CD14-positive monocyte (primary cell): Measurements from ENCODE around the gene SCML1. TPM values are rescaled to one million over a fixed set of nuclear protein-coding genes. Genes with fewer than 3 reads are reported as not detected.

Source experiments
- DNase-seq, 3 donors: peaks; one replicate each; pipeline ENCODE4 v3.0.0-alpha.2; 2011 to 2022
- H2AFZ ChIP-seq: 2 replicates; pipeline ENCODE4 v1.6.0; 2012; ENCODE audit warnings: mild to moderate bottlenecking, low read depth, low read length, inconsistent platforms; ENCODE audit not compliant: insufficient read depth, poor library complexity, severe bottlenecking
- H3K27ac ChIP-seq, 2 donors: 1 replicate in 1 of 2; 2 replicates in 1 of 2; pipeline ENCODE4 v1.5.1; 2012 to 2013; ENCODE audit warnings: low read length in 2 of 2, control low read depth in 1 of 2, inconsistent platforms in 1 of 2, low read depth in 1 of 2, mild to moderate bottlenecking in 1 of 2
- H3K27me3 ChIP-seq, 2 donors: one replicate each; pipeline versions ENCODE4 v1.6.0 to v1.6.1; 2011 to 2013; ENCODE audit warnings: low read length in 2 of 2; ENCODE audit not compliant: control insufficient read depth in 2 of 2, insufficient read depth in 2 of 2
- H3K36me3 ChIP-seq, 2 donors: replicated peaks in 1 of 2; 1 replicate in 1 of 2; 2 replicates in 1 of 2; pipeline versions ENCODE4 v1.5.1 to v1.6.1; 2012 to 2013; ENCODE audit warnings: low read length in 2 of 2, control low read depth in 1 of 2, inconsistent platforms in 1 of 2, mild to moderate bottlenecking in 1 of 2; ENCODE audit not compliant: insufficient read depth in 2 of 2, control insufficient read depth in 1 of 2
- H3K4me1 ChIP-seq, 2 donors: 1 replicate in 1 of 2; 2 replicates in 1 of 2; pipeline versions ENCODE4 v1.5.1 to v1.6.1; 2012 to 2013; ENCODE audit warnings: low read length in 2 of 2, control low read depth in 1 of 2, inconsistent platforms in 1 of 2, mild to moderate bottlenecking in 1 of 2, moderate library complexity in 1 of 2; ENCODE audit not compliant: insufficient read depth in 2 of 2, control insufficient read depth in 1 of 2
- H3K4me2 ChIP-seq: replicated peaks from 2 replicates; pipeline ENCODE3; 2012; ENCODE audit warnings: low read length, moderate library complexity, mild to moderate bottlenecking; ENCODE audit not compliant: poor library complexity, severe bottlenecking; ENCODE audit errors: extremely low read depth
- H3K4me3 ChIP-seq, 3 experiments: fragments of 200-600 bp in 1 of 3; sonication (generic) in 1 of 3; replicated peaks in 1 of 3; 1 replicate in 2 of 3; 2 replicates in 1 of 3; pipeline ENCODE4 v1.5.1; 2011 to 2013; ENCODE audit warnings: low read length in 3 of 3, mild to moderate bottlenecking in 3 of 3, control low read depth in 2 of 3, low read depth in 2 of 3, inconsistent platforms in 1 of 3, moderate library complexity in 1 of 3
- H3K79me2 ChIP-seq: 2 replicates; pipeline ENCODE4 v1.6.0; 2012; ENCODE audit warnings: mild to moderate bottlenecking, control low read depth, inconsistent platforms, low read length, moderate library complexity; ENCODE audit not compliant: insufficient read depth
- H3K9ac ChIP-seq: 2 replicates; pipeline ENCODE4 v1.6.0; 2017; ENCODE audit warnings: low read length, mild to moderate bottlenecking; ENCODE audit not compliant: insufficient read depth, poor library complexity, severe bottlenecking
- H3K9me3 ChIP-seq, 2 donors: replicated peaks in 1 of 2; 1 replicate in 1 of 2; 2 replicates in 1 of 2; pipeline versions ENCODE4 v1.5.1 to v1.6.1; 2012 to 2013; ENCODE audit warnings: low read length in 2 of 2, control low read depth in 1 of 2; ENCODE audit not compliant: control insufficient read depth in 1 of 2, insufficient read depth in 1 of 2
- H4K20me1 ChIP-seq: 2 replicates; pipeline ENCODE4 v1.6.0; 2012; ENCODE audit warnings: mild to moderate bottlenecking, low read length, control low read depth, moderate library complexity; ENCODE audit not compliant: insufficient read depth
- H3K27ac Mint-ChIP-seq, 7 donors: one replicate each; pipeline ENCODE4 v1.8.0; 2020; ENCODE audit warnings: mild to moderate bottlenecking in 7 of 7, mixed read lengths in 7 of 7, moderate library complexity in 6 of 7, inconsistent platforms in 2 of 7
- H3K27me3 Mint-ChIP-seq, 3 donors: one replicate each; pipeline ENCODE4 v1.8.0; 2021 to 2022; ENCODE audit warnings: low read depth in 3 of 3, mild to moderate bottlenecking in 3 of 3, mixed read lengths in 3 of 3, moderate library complexity in 3 of 3, inconsistent platforms in 1 of 3
- H3K36me3 Mint-ChIP-seq, 2 donors: one replicate each; pipeline ENCODE4 v1.8.0; 2020; ENCODE audit warnings: mixed read lengths in 2 of 2, inconsistent platforms in 1 of 2, mild to moderate bottlenecking in 1 of 2
- H3K4me1 Mint-ChIP-seq: one replicate; pipeline ENCODE4 v1.8.0; 2020; ENCODE audit warnings: mild to moderate bottlenecking, mixed read lengths
- H3K4me3 Mint-ChIP-seq, 2 donors: one replicate each; pipeline ENCODE4 v1.8.0; 2020; ENCODE audit warnings: mild to moderate bottlenecking in 2 of 2, mixed read lengths in 2 of 2, moderate library complexity in 1 of 2
- H3K9me3 Mint-ChIP-seq, 7 donors: one replicate each; pipeline ENCODE4 v1.8.0; 2020 to 2022; ENCODE audit warnings: mixed read lengths in 7 of 7, mild to moderate bottlenecking in 6 of 7, moderate library complexity in 6 of 7, inconsistent platforms in 2 of 7
- WGBS: methylation state at CpG from one replicate; pipeline ENCODE4 v1.1.5; 2013; ENCODE audit warnings: missing lambda C conversion rate; ENCODE audit not compliant: insufficient coverage; 5-methylcytosine and 5-hydroxymethylcytosine counted together
- intact Hi-C, 2 donors: fragments of 100-400 bp; cut with micrococcal nuclease; formaldehyde crosslinking; loops; one replicate each; pipeline versions ENCODE4 v1.15.0 to v1.15.1; 2023
- polyA plus RNA-seq, 3 donors: library from polyadenylated mRNA; depleted of rRNA in 1 of 3; unstranded in 2 of 3; stranded (reverse) in 1 of 3; fragments of 300-500 nt in 2 of 3; fragments of >200 nt in 1 of 3; fragmentation: Illumina TruSeq in 2 of 3; gene quantifications; 1 replicate in 2 of 3; 2 replicates in 1 of 3; pipeline ENCODE4 v1.2.3, GENCODE V29; 2012 to 2021
- TF ChIP-seq, protein P1 (sequence below): fragments of 200-600 bp; IDR thresholded peaks from one replicate; pipeline ENCODE4 v1.8.0; 2022; ENCODE audit warnings: antibody characterized with exemption, mild to moderate bottlenecking

Gene SCML1
- polyA plus RNA-seq, 3 donors = 0.56 to 8.5 (median 1.4) TPM

DNA sequence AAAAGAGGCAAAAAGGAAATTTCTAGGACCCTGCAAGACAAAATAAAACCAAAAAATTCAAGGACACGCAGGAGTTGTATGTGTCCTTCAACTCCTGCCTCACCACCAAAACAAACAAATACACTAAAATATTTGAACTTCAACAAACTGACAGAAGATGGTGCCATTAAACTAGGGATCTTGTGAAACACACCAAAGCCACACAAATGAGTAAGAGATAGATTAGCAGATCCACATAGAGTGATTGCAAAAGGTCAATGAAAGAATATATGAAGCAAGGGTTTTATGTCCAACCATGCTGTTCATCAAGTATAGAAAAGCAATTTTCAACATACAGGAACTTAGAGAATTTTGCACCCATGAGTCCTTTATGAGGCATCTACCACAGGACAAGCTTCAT is 40.1 kb upstream of the SCML1 start:
- H3K36me3 ChIP-seq = no peaks in the 10 kb centered on the region
- no peaks in the 10 kb centered on the region for H3K9me3 Mint-ChIP-seq

DNA sequence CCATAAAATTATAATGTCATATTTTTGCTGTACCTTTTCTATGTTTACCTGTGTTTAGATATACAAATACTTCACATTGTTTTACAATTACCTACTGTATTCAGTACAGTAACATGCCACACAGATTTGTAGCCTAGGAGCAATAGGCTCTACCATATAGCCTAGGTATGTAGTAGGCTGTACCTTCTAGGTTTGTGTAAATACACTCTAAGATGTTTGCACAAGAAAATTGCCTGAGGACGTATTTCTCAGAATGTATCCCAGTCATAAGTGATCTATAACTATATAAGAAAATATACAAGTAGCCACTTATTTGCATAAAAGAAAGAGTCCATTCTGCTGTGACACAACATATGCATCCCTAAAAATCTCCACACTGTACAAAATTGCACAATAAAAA is 36.3 kb upstream of the SCML1 start:
- no peak overlapping the region for H3K4me3 Mint-ChIP-seq
- no peak overlapping the region for H3K27ac ChIP-seq
- H3K4me2 ChIP-seq = no peak overlapping the region
- peaks cover 0 to 7% (median 2%) of the 10 kb centered on the region in 3 donors for H3K27me3 Mint-ChIP-seq
- H4K20me1 ChIP-seq = no peaks in the 10 kb centered on the region
- H2AFZ ChIP-seq = no peak overlapping the region
- no peak overlapping the region for H3K4me3 ChIP-seq
- no peaks in the 10 kb centered on the region for H3K4me1 ChIP-seq
- no peaks in the 10 kb centered on the region for H3K36me3 ChIP-seq
- no peak overlapping the region for H3K9ac ChIP-seq
- H3K9me3 ChIP-seq = no peaks in the 10 kb centered on the region
- H3K9me3 Mint-ChIP-seq = no peaks in the 10 kb centered on the region
- peaks cover under 1% of the 10 kb centered on the region for H3K4me1 Mint-ChIP-seq
- TF ChIP-seq, protein P1, sequence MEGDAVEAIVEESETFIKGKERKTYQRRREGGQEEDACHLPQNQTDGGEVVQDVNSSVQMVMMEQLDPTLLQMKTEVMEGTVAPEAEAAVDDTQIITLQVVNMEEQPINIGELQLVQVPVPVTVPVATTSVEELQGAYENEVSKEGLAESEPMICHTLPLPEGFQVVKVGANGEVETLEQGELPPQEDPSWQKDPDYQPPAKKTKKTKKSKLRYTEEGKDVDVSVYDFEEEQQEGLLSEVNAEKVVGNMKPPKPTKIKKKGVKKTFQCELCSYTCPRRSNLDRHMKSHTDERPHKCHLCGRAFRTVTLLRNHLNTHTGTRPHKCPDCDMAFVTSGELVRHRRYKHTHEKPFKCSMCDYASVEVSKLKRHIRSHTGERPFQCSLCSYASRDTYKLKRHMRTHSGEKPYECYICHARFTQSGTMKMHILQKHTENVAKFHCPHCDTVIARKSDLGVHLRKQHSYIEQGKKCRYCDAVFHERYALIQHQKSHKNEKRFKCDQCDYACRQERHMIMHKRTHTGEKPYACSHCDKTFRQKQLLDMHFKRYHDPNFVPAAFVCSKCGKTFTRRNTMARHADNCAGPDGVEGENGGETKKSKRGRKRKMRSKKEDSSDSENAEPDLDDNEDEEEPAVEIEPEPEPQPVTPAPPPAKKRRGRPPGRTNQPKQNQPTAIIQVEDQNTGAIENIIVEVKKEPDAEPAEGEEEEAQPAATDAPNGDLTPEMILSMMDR = no peak
- H3K27ac Mint-ChIP-seq = no peak overlapping the region
- H3K79me2 ChIP-seq = no peaks in the 10 kb centered on the region
- H3K36me3 Mint-ChIP-seq = no peaks in the 10 kb centered on the region
- intact Hi-C loops = no loop called here
- no CpG with 5 or more reads among the region's 1 CpG for WGBS
- peaks cover 0 to 2% of the 10 kb centered on the region in 2 donors for H3K27me3 ChIP-seq
- no peak for DNase-seq

More for the DNA sequence above, 40.1 kb upstream of the SCML1 start:
- Histone ChIP-seq H3K9me3 (no peaks in the 10 kb centered on the region), H4K20me1 (no peaks in the 10 kb centered on the region), H3K27me3 (peaks cover 0 to 2% of the 10 kb centered on the region in 2 donors), H3K4me2 (no peak overlapping the region), H3K27ac (no peak overlapping the region), H3K9ac (no peak overlapping the region), H3K79me2 (no peaks in the 10 kb centered on the region), H2AFZ (no peak overlapping the region), H3K4me1 (no peaks in the 10 kb centered on the region), H3K4me3 (no peak overlapping the region)
- intact Hi-C loops = loop anchor here (10.0 kb wide), 1 partner anchor 452 kb away; no protein-coding TSS in a partner anchor
- TF ChIP-seq, protein P1 = no peak
- no peak for DNase-seq
- Mint-ChIP-seq H3K27me3 (peaks cover 0 to 4% (median 2%) of the 10 kb centered on the region in 3 donors), H3K4me3 (no peak overlapping the region), H3K27ac (no peak overlapping the region), H3K36me3 (no peaks in the 10 kb centered on the region), H3K4me1 (no peaks in the 10 kb centered on the region)
- WGBS = no CpG with 5 or more reads among the region's 1 CpG
